Liver (tissue), 9 donors: ENCODE results near the gene TAGLN2. TPM values are rescaled to one million over a fixed set of nuclear protein-coding genes. Genes with fewer than 3 reads are reported as not detected.

Experiments
- DNase-seq: peaks from one replicate; pipeline ENCODE4 v3.0.0-alpha.2; 2017; ENCODE audit warnings: low spot score
- H3K27ac ChIP-seq, 2 donors: one replicate each; pipeline ENCODE4 v1.7.0; 2013; ENCODE audit warnings: inconsistent platforms in 2 of 2, low read length in 2 of 2, control low read depth in 1 of 2, low read depth in 1 of 2, mild to moderate bottlenecking in 1 of 2
- H3K27me3 ChIP-seq, 4 donors: one replicate each; pipeline versions ENCODE4 v1.6.1 to v1.7.0; 2013; ENCODE audit warnings: low read length in 3 of 4, inconsistent platforms in 1 of 4, mild to moderate bottlenecking in 1 of 4, moderate library complexity in 1 of 4; ENCODE audit not compliant: control insufficient read depth in 4 of 4, insufficient read depth in 4 of 4
- H3K36me3 ChIP-seq, 4 donors: one replicate each; pipeline versions ENCODE4 v1.6.1 to v1.7.0; 2013; ENCODE audit warnings: low read length in 3 of 4, mild to moderate bottlenecking in 3 of 4, low read depth in 1 of 4, moderate library complexity in 1 of 4; ENCODE audit not compliant: control insufficient read depth in 4 of 4, insufficient read depth in 3 of 4
- H3K4me1 ChIP-seq, 4 donors: one replicate each; pipeline versions ENCODE4 v1.6.1 to v1.7.0; 2013; ENCODE audit warnings: low read length in 3 of 4, mild to moderate bottlenecking in 3 of 4, moderate library complexity in 1 of 4; ENCODE audit not compliant: control insufficient read depth in 4 of 4, insufficient read depth in 4 of 4
- H3K4me3 ChIP-seq, 3 donors: one replicate each; pipeline versions ENCODE4 v1.6.1 to v1.7.0; 2013; ENCODE audit warnings: low read length in 3 of 3, control low read depth in 1 of 3, low read depth in 1 of 3, mild to moderate bottlenecking in 1 of 3
- H3K9ac ChIP-seq, 2 donors: one replicate each; pipeline ENCODE4 v1.7.0; 2013; ENCODE audit warnings: low read length in 2 of 2, mild to moderate bottlenecking in 2 of 2, moderate library complexity in 2 of 2, control low read depth in 1 of 2, low read depth in 1 of 2
- H3K9me3 ChIP-seq, 4 donors: one replicate each; pipeline versions ENCODE4 v1.6.1 to v1.7.0; 2013; ENCODE audit warnings: low read length in 3 of 4; ENCODE audit not compliant: control insufficient read depth in 4 of 4
- FOXA1 ChIP-seq: IDR thresholded peaks from 2 replicates; pipeline ENCODE4 v1.6.1; 2016; ENCODE audit warnings: antibody characterized with exemption
- FOXA2 ChIP-seq: IDR thresholded peaks from 2 replicates; pipeline ENCODE4 v1.6.1; 2016; ENCODE audit warnings: antibody characterized with exemption
- GABPA ChIP-seq, 2 donors: IDR thresholded peaks in 1 of 2; conservative IDR thresholded peaks in 1 of 2; 2 replicates each; pipeline ENCODE4 v1.6.1; 2016; ENCODE audit warnings: antibody characterized with exemption in 2 of 2, mild to moderate bottlenecking in 1 of 2, moderate library complexity in 1 of 2
- HNF4A ChIP-seq, 2 donors: conservative IDR thresholded peaks; 2 replicates each; pipeline ENCODE4 v1.6.1; 2016; ENCODE audit warnings: antibody characterized with exemption in 2 of 2, mild to moderate bottlenecking in 2 of 2
- JUND ChIP-seq, 2 donors: IDR thresholded peaks; 2 replicates each; pipeline ENCODE4 v1.6.1; 2016; ENCODE audit warnings: antibody characterized with exemption in 2 of 2
- WGBS: extraction: QIAGEN DNeasy Blood & Tissue Kit; methylation state at CpG from one replicate; pipeline ENCODE4 v1.1.7; 2013; 5-methylcytosine and 5-hydroxymethylcytosine counted together
- polyA plus RNA-seq, 2 donors: library from polyadenylated mRNA; stranded (reverse) in 1 of 2; unstranded in 1 of 2; fragments of 200-250 nt in 1 of 2; fragments of >200 nt in 1 of 2; fragmentation: Nextera tagmentation in 1 of 2; extraction: Ambion mirVana in 1 of 2; gene quantifications; one replicate each; pipeline versions ENCODE4 v1.2.1 to v1.2.3, GENCODE V29; 2013 to 2015
- total RNA-seq, 2 donors: library from RNA; depleted of rRNA; stranded (reverse); fragments of >200 nt; gene quantifications; one replicate each; pipeline ENCODE4 v1.2.3, GENCODE V29; 2014
- TF ChIP-seq, protein P1 (sequence below): IDR thresholded peaks from 2 replicates; pipeline ENCODE4 v1.6.1; 2016; ENCODE audit warnings: antibody characterized with exemption, mild to moderate bottlenecking
- TF ChIP-seq, protein P2 (sequence below): IDR thresholded peaks from 2 replicates; pipeline ENCODE4 v1.6.1; 2016; ENCODE audit warnings: antibody characterized with exemption
- donor health status: healthy.
- donor health status: healthy.
- donor health status: healthy.
- donor health status: healthy.
- donor health status: healthy.

TAGLN2 gene
- total and polyA plus RNA-seq, 4 donors = 46.4 to 113 (median 79.8) TPM

DNA sequence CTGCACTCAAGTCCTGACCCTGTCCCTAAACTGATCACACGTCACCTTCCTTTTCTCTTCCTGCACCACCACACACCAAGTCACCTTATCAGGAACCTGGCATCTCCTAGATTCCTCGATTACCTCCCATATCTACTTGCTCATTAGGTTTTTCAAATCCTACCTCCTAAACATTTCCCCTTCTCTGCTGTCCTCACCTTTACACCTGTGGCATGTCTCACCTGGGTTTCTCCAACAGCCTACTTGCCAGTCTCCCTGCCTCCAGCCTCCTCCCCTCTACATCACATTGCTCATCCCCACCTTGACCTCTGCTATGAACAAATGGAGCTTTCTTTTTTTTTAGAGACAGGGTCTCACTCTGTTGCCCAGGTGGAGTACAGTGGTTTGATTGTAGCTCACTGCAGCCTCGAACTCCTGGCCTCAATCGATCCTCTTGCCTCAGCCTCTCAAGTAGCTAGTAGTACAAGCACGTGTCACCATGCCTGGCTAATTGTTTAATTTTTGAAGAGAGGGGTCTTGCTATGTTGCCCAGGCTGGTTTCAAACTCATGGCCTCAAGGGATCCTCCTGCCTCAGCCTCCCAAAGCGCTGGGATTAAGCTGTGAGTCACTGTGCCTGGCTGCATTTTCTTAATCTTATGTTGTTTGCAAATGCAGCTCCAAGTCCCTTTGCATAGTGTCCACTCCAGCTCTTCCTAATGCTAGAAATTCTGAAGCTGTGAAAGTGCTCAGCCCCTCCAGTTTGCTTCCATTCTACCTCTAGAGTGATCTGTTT, 13.8 kb upstream of the TAGLN2 start (continued):
- TF ChIP-seq, protein P1, sequence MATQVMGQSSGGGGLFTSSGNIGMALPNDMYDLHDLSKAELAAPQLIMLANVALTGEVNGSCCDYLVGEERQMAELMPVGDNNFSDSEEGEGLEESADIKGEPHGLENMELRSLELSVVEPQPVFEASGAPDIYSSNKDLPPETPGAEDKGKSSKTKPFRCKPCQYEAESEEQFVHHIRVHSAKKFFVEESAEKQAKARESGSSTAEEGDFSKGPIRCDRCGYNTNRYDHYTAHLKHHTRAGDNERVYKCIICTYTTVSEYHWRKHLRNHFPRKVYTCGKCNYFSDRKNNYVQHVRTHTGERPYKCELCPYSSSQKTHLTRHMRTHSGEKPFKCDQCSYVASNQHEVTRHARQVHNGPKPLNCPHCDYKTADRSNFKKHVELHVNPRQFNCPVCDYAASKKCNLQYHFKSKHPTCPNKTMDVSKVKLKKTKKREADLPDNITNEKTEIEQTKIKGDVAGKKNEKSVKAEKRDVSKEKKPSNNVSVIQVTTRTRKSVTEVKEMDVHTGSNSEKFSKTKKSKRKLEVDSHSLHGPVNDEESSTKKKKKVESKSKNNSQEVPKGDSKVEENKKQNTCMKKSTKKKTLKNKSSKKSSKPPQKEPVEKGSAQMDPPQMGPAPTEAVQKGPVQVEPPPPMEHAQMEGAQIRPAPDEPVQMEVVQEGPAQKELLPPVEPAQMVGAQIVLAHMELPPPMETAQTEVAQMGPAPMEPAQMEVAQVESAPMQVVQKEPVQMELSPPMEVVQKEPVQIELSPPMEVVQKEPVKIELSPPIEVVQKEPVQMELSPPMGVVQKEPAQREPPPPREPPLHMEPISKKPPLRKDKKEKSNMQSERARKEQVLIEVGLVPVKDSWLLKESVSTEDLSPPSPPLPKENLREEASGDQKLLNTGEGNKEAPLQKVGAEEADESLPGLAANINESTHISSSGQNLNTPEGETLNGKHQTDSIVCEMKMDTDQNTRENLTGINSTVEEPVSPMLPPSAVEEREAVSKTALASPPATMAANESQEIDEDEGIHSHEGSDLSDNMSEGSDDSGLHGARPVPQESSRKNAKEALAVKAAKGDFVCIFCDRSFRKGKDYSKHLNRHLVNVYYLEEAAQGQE = no peak
- TF ChIP-seq FOXA2 = no peak

DNA sequence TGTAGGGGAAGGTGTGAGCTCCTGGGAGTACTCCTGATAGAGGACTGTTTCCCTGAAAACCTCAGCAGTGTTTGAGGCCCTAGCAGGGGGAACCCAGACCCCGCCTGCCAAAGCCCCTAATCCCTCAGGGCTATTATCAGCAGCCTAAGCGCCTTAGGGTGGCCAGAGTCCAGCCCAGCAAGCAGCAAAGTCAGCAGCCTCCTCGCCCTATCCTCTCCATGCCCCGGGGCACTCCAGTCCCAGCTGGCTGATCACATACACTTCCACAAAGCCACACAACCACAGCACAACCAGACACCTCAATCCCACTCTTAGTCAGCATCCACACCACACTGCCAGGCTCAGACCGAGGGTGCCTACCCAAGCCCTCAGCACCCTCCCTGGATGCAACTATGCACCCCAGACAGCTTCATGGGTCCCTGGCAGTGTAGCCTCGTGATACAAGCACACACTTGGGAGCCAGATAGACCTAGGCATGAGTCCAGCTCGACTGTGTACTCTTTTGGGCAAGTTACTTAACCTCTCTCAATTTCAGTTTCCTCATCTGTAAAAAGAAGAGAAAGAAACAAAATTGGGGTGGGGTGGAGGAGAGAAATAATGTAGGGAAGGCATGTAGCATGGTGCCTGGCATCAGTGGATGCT, 13.0 kb upstream of the TAGLN2 start:
- 63% methylated on average over 7 of the region's 7 CpGs for WGBS
- H3K36me3 ChIP-seq = peaks cover 0 to 8% (median 1%) of the 10 kb centered on the region in 4 donors
- no peaks in the 10 kb centered on the region for H3K9me3 ChIP-seq
- no peaks in the 10 kb centered on the region for H3K27me3 ChIP-seq
- no peak overlapping the region for H3K9ac ChIP-seq
- no peak for TF ChIP-seq GABPA (IDR thresholded peaks at IDR 0.05 in 1 of 2, conservative IDR thresholded peaks at IDR 0.05 in 1 of 2)
- peak; percentile 25 to 33 for TF ChIP-seq HNF4A (conservative IDR thresholded peaks at IDR 0.05)
- no peak overlapping the region for H3K4me3 ChIP-seq
- H3K27ac ChIP-seq = peak overlapping the region in 1 of 2 donors; percentile 29
- DNase-seq = no peak
- H3K4me1 ChIP-seq = peaks cover 6 to 29% (median 20%) of the 10 kb centered on the region in 4 donors

DNA sequence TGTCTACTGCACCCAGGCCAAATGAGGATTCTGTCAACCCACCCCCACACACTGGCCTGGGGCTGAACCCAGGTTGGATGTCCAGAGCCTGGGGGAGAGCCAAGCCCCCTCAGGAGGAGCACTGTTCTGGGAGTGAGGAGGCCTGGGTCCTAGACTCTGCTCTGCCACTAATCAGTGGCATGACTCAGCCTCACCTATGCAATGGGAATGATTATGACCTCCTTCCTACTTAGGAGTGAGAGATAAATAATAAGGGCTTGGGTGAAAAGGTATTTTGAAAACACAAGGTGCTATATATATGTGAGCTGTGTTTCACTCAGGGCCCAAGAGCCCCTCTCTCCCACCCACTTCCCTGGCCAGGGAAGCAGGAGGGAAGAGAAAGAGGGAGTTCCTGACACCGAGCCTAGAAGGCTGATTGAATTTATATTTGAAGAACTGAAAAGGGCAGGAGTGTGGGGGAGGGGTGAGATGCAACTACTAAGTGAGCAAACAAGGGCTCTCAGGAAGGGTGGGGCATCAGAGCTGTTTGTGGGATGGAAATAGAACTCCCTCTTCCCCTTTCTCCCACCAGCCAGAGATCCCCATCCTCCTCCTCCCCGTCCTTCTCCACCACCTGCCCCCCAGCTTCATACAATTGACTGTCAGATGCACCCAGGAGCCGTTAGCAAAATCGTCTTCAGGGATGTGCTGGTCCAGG, 11.9 kb upstream of the TAGLN2 start:
- no peaks in the 10 kb centered on the region for H3K27me3 ChIP-seq
- DNase-seq = no peak
- H3K4me1 ChIP-seq = peaks cover 6 to 28% (median 17%) of the 10 kb centered on the region in 4 donors
- WGBS = 56% methylated on average over 4 of the region's 4 CpGs
- no peaks in the 10 kb centered on the region for H3K9me3 ChIP-seq
- TF ChIP-seq FOXA1 = no peak
- TF ChIP-seq JUND (IDR thresholded peaks at IDR 0.05) = no peak
- no peak for TF ChIP-seq HNF4A (conservative IDR thresholded peaks at IDR 0.05)
- TF ChIP-seq, protein P2, sequence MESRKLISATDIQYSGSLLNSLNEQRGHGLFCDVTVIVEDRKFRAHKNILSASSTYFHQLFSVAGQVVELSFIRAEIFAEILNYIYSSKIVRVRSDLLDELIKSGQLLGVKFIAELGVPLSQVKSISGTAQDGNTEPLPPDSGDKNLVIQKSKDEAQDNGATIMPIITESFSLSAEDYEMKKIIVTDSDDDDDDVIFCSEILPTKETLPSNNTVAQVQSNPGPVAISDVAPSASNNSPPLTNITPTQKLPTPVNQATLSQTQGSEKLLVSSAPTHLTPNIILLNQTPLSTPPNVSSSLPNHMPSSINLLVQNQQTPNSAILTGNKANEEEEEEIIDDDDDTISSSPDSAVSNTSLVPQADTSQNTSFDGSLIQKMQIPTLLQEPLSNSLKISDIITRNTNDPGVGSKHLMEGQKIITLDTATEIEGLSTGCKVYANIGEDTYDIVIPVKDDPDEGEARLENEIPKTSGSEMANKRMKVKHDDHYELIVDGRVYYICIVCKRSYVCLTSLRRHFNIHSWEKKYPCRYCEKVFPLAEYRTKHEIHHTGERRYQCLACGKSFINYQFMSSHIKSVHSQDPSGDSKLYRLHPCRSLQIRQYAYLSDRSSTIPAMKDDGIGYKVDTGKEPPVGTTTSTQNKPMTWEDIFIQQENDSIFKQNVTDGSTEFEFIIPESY = no peak
- no peak for TF ChIP-seq GABPA (IDR thresholded peaks at IDR 0.05 in 1 of 2, conservative IDR thresholded peaks at IDR 0.05 in 1 of 2)
- peaks cover 0 to 12% (median 3%) of the 10 kb centered on the region in 4 donors for H3K36me3 ChIP-seq
- H3K27ac ChIP-seq = peak overlapping the region in 1 of 2 donors; percentile 11
- H3K4me3 ChIP-seq = no peak overlapping the region
- H3K9ac ChIP-seq = no peak overlapping the region
